ENCODE measurements around the gene PRR16. TPM values are rescaled to one million over a fixed set of nuclear protein-coding genes. Genes with fewer than 3 reads are reported as not detected.

Gene PRR16
- total and polyA plus RNA-seq, 7 donors = 1.6 to 5.9 (median 5.7) TPM

DNA sequence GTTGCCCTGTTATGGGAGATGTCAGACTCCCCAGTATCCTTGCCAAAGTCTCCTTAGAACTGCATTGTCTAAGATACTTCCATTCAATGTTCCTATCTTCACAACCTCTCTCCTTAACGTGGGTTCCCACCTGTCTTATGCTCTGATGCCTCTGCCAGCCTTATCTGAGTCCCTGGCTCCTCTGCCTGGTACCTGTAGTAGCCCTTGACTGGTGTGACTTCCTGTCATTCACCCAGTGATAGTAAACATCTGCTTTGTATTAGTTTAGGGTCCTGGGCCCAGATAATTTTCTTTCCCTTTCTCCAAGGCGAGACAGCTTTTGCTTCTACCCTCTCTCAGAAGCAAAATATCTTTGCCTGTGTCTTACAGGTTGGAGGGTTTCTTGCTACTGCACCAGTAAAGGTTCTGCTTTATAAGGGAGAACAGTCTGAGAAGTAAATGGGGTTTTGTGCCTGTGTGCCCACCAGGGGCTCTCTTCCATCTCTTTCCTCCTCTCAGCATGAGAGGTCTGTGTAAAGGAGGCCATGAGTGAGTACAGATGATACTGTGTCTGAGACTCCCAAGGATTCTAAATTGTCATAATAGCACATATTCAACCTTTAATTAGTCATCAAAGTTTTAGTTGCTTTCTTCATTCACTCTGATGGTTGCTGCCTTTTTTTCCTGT lies 220.8 kb downstream of the PRR16 start:
- intact Hi-C loops (cut with DNase I) = no loop called here
- no peak overlapping the region for H3K27ac ChIP-seq
- H3K4me1 ChIP-seq = no peaks in the 10 kb centered on the region
- no peaks in the 10 kb centered on the region for H3K9me3 ChIP-seq
- no peaks in the 10 kb centered on the region for H3K27me3 ChIP-seq
- no peak overlapping the region for H3K4me3 ChIP-seq
- no peaks in the 10 kb centered on the region for H3K36me3 ChIP-seq
- WGBS, 2 donors = 56 to 70% methylated on average over 2 of the region's 2 CpGs
- no peak for DNase-seq
- TF ChIP-seq POLR2AphosphoS5 (IDR thresholded peaks at IDR 0.05) = no peak
- TF ChIP-seq, protein P1, sequence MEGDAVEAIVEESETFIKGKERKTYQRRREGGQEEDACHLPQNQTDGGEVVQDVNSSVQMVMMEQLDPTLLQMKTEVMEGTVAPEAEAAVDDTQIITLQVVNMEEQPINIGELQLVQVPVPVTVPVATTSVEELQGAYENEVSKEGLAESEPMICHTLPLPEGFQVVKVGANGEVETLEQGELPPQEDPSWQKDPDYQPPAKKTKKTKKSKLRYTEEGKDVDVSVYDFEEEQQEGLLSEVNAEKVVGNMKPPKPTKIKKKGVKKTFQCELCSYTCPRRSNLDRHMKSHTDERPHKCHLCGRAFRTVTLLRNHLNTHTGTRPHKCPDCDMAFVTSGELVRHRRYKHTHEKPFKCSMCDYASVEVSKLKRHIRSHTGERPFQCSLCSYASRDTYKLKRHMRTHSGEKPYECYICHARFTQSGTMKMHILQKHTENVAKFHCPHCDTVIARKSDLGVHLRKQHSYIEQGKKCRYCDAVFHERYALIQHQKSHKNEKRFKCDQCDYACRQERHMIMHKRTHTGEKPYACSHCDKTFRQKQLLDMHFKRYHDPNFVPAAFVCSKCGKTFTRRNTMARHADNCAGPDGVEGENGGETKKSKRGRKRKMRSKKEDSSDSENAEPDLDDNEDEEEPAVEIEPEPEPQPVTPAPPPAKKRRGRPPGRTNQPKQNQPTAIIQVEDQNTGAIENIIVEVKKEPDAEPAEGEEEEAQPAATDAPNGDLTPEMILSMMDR (IDR thresholded peaks at IDR 0.05) = no peak
- no peak for TF ChIP-seq POLR2A (IDR thresholded peaks at IDR 0.05)
- TF ChIP-seq EP300 (IDR thresholded peaks at IDR 0.05) = no peak

DNA sequence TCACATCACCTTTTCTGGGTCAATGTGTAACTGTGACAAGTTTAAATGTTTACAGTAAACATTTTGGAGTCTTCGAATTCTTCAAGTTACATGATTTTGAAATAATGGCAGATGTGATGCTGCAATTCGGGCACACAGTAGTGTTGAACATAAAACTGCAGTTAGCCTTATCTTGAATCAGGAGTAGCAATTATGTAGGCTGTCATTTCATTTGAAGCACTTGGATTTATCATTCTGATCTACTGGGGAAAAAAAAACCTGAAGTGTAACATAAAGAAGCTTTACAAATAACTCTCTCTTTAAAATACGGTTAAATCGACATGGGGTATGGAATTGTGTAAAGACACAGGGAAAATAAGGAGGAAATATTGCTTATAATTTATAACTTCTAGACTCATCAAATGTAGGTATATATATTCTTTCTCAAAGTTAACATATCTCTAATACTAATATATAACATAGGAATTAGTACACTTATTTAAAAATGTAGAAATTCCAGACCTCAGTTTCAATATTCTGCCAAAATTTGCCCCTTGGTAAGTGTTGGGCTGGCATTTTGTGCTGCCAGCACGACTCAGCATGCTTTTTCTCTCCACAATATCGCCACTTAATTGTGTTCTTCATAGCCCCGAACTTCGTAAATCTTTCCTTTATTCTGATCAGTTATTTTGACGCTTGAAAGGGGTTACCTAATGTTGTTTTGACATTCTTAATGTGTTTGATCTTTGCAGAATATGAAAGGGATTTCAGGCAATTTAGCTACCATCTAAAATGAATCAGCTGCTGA lies 226.7 kb downstream of the PRR16 start:
- TF ChIP-seq POLR2AphosphoS5 (IDR thresholded peaks at IDR 0.05) (no peak), POLR2A (IDR thresholded peaks at IDR 0.05) (no peak), EP300 (IDR thresholded peaks at IDR 0.05) (no peak)
- TF ChIP-seq, protein P1 (IDR thresholded peaks at IDR 0.05) = no peak

DNA sequence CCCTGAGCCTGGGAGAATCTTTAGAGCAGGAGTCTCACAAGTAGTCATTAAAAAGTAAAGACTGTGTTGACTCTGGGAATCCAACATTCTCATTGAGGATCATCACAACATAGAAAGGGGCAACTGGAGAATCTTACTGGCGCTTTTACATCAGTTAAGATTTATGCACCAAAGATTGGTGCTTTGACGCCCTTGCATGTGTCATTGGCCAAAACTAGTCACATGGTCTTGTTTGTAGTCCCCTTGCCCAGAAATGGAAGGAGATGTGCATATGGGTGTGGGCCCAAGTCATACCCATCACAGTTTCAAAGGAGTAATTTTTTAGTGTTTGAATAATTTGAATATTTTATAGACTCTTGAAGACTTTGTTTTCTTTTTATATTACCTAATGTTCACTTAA lies 228.2 kb downstream of the PRR16 start:
- DNase-seq = no peak
- H3K36me3 ChIP-seq = no peaks in the 10 kb centered on the region
- intact Hi-C loops (cut with DNase I) = no loop called here
- H3K4me1 ChIP-seq = no peaks in the 10 kb centered on the region
- no peak overlapping the region for H3K4me3 ChIP-seq
- TF ChIP-seq POLR2AphosphoS5 (IDR thresholded peaks at IDR 0.05) (no peak), POLR2A (IDR thresholded peaks at IDR 0.05) (no peak), EP300 (IDR thresholded peaks at IDR 0.05) (no peak)
- TF ChIP-seq, protein P1 (IDR thresholded peaks at IDR 0.05) = no peak
- no peak overlapping the region for H3K27ac ChIP-seq
- no peaks in the 10 kb centered on the region for H3K9me3 ChIP-seq
- no peaks in the 10 kb centered on the region for H3K27me3 ChIP-seq
- 87 to 89% methylated on average over 2 of the region's 2 CpGs for WGBS, 2 donors

More for the DNA sequence above, 226.7 kb downstream of the PRR16 start:
- Histone ChIP-seq H3K4me1 (no peaks in the 10 kb centered on the region), H3K4me3 (no peak overlapping the region), H3K27ac (no peak overlapping the region), H3K36me3 (no peaks in the 10 kb centered on the region), H3K9me3 (no peaks in the 10 kb centered on the region), H3K27me3 (no peaks in the 10 kb centered on the region)
- 76 to 82% methylated on average over 9 of the region's 9 CpGs for WGBS, 2 donors
- intact Hi-C loops (cut with DNase I) = no loop called here
- no peak for DNase-seq

DNA sequence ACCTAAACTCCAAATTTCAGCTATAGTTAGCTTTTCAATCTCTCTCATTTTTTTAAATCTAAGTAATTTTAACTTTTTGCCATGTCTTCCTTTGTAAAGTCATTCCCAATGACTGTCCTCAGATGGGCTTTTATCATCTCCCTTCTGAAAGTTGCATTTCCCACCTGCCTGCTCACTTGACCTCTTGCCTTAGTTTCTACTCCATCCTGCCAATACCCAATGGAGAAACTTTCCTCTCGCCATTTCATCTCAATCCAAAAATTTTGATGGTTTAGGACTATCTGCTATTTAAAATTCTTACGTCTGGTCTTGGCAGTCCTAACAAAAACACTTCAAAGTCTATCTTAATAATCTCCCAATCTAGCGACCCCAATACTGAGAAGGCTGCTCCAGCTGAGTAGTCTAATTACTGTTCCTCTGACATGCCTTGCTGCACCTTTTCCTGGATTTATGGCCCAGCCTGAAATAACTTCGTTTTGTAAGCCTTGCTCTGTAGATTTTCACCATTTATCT lies 231.3 kb downstream of the PRR16 start:
- TF ChIP-seq POLR2AphosphoS5 (IDR thresholded peaks at IDR 0.05) (no peak), EP300 (IDR thresholded peaks at IDR 0.05) (no peak), POLR2A (IDR thresholded peaks at IDR 0.05) (no peak)
- TF ChIP-seq, protein P1 (IDR thresholded peaks at IDR 0.05) = no peak
- no peak for DNase-seq
- 71 to 84% methylated on average over 4 of the region's 4 CpGs for WGBS, 2 donors
- H3K27me3 ChIP-seq = no peaks in the 10 kb centered on the region
- H3K9me3 ChIP-seq = no peaks in the 10 kb centered on the region
- H3K4me1 ChIP-seq = no peaks in the 10 kb centered on the region
- intact Hi-C loops (cut with DNase I) = no loop called here
- H3K27ac ChIP-seq = no peak overlapping the region
- H3K4me3 ChIP-seq = no peak overlapping the region
- no peaks in the 10 kb centered on the region for H3K36me3 ChIP-seq

All from sigmoid colon (tissue), 7 donors.